Loucy (cell line): Measurements from ENCODE around the gene TENM3.

ENCODE experiments used
- CTCF ChIP-seq: fragments of 200-600 bp; sonication (generic); conservative IDR thresholded peaks from 2 replicates; pipeline ENCODE4 v1.5.1; 2014; ENCODE audit warnings: mild to moderate bottlenecking, antibody characterized with exemption, low read length
- EZH2phosphoT487 ChIP-seq: fragments of 200-600 bp; IDR thresholded peaks from 2 replicates; pipeline ENCODE4 v1.6.1; 2018; ENCODE audit warnings: antibody characterized with exemption, mild to moderate bottlenecking, moderate library complexity, borderline replicate concordance

DNA sequence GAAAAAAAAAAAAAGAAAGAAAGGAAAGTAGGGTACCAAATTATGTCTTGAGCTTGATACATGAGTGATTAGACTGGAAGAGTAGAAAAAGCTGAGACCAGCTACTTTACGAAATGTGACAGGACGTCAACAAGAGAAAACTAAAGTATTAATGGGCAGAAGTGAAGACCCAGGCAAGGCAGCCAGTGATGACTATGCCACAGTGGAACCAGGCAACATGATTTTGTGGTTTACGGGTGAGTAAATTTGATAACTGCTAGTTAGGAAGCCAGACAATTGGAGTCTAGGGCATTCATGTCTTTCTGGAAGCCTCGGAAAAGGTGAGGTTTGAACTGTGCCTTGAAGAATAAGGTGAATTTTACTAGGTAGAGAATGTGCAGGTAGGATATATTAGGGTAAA is 326.4 kb downstream of the TENM3 start:
- TF ChIP-seq CTCF, result no peak
- no peak for TF ChIP-seq EZH2phosphoT487
